Colonic mucosa (tissue), 4 donors: ENCODE results near the gene JPH2. TPM values are rescaled to one million over a fixed set of nuclear protein-coding genes. Genes with fewer than 3 reads are reported as not detected.

Experiments used
- DNase-seq: peaks from one replicate; pipeline ENCODE4 v3.0.0-alpha.2; 2020
- H3K27ac ChIP-seq: fragments of 200-600 bp; one replicate; pipeline ENCODE4 v1.8.0; 2021
- H3K27me3 ChIP-seq: fragments of 200-600 bp; one replicate; pipeline ENCODE4 v1.8.0; 2021
- H3K36me3 ChIP-seq: fragments of 200-600 bp; one replicate; pipeline ENCODE4 v1.8.0; 2021
- H3K4me1 ChIP-seq: fragments of 200-600 bp; one replicate; pipeline ENCODE4 v1.8.0; 2021; ENCODE audit warnings: mild to moderate bottlenecking
- H3K4me3 ChIP-seq: fragments of 200-600 bp; one replicate; pipeline ENCODE4 v1.8.0; 2021
- H3K9ac ChIP-seq, 2 donors: one replicate each; pipeline ENCODE4 v1.7.0; 2013; ENCODE audit warnings: control low read depth in 2 of 2, low read depth in 2 of 2, low read length in 2 of 2
- H3K9me3 ChIP-seq: fragments of 200-600 bp; one replicate; pipeline ENCODE4 v1.8.0; 2021
- intact Hi-C: fragments of 100-400 bp; cut with DNase I; formaldehyde crosslinking; loops from one replicate; pipeline ENCODE4 v1.14.1; 2022
- total RNA-seq, 2 donors: library from RNA; stranded (reverse); fragmentation: NEBNext Ultra II Directional in 1 of 2; extraction: Animal tissue kit (Norgen Biotek cat#: 25700) in 1 of 2; gene quantifications; one replicate each; pipeline ENCODE4 v1.2.1, GENCODE V29; 2021
- TF ChIP-seq, protein P1 (sequence below): fragments of 200-600 bp; IDR thresholded peaks from one replicate; pipeline ENCODE4 v1.8.0; 2022; ENCODE audit warnings: antibody characterized with exemption, mild to moderate bottlenecking
- donor health status: healthy.
- donor health status: DM: no; HTN: no; CAD: no.
- donor health status: DM: no; HTN: no; CAD: no.

JPH2 gene
- total RNA-seq, 2 donors from 2014 or later, result 1.3 to 13.8 TPM

DNA sequence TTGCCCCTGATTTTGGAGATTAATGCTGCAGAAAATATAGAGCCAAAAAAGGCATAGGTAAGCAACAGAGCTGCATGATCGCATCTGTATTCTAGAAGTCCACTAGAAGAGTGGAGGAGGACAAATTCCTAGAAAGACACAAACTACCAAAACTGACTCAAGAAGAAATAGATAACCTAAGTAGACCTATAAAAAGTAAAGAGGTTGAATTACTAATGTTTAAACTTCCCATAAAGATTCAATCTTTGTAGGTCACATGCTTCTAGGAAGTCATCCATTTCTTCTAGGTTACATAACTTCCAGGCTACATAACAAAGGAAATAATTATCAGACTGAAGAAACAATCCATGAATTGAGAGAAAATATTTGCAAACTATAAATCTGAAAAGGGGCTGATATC lies 84.4 kb downstream of the JPH2 start:
- Histone ChIP-seq H3K4me1 (no peaks in the 10 kb centered on the region), H3K27me3 (peaks cover 4% of the 10 kb centered on the region), H3K9ac (no peak overlapping the region), H3K27ac (no peak overlapping the region), H3K4me3 (no peak overlapping the region), H3K9me3 (no peaks in the 10 kb centered on the region), H3K36me3 (no peaks in the 10 kb centered on the region)
- no peak for DNase-seq
- intact Hi-C loops, result no loop called here
- TF ChIP-seq, protein P1, sequence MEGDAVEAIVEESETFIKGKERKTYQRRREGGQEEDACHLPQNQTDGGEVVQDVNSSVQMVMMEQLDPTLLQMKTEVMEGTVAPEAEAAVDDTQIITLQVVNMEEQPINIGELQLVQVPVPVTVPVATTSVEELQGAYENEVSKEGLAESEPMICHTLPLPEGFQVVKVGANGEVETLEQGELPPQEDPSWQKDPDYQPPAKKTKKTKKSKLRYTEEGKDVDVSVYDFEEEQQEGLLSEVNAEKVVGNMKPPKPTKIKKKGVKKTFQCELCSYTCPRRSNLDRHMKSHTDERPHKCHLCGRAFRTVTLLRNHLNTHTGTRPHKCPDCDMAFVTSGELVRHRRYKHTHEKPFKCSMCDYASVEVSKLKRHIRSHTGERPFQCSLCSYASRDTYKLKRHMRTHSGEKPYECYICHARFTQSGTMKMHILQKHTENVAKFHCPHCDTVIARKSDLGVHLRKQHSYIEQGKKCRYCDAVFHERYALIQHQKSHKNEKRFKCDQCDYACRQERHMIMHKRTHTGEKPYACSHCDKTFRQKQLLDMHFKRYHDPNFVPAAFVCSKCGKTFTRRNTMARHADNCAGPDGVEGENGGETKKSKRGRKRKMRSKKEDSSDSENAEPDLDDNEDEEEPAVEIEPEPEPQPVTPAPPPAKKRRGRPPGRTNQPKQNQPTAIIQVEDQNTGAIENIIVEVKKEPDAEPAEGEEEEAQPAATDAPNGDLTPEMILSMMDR, result no peak

DNA sequence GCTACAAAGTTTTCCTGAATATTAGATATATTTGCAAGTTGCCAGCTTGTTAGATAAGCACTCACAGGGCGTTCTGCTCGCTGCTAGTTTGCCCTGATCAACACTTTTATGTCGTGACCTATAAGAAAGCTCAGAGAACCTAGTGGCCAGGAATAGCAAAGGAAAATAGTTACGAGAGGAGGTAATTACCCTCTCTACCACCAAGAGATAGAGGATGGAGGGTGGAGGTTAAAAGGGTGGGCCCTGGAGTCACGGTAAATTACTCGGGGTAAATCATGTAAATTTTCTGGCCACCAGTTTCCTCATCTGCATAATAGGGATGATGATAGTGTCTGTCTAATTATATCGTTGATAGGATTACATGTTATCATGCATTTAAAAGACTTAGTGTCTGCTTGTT lies 87.2 kb downstream of the JPH2 start:
- no peak for DNase-seq
- peaks cover 4% of the 10 kb centered on the region for H3K27me3 ChIP-seq
- intact Hi-C loops, result loop anchor here (10.0 kb wide), 1 partner anchor 655 kb away; no protein-coding TSS in a partner anchor

DNA sequence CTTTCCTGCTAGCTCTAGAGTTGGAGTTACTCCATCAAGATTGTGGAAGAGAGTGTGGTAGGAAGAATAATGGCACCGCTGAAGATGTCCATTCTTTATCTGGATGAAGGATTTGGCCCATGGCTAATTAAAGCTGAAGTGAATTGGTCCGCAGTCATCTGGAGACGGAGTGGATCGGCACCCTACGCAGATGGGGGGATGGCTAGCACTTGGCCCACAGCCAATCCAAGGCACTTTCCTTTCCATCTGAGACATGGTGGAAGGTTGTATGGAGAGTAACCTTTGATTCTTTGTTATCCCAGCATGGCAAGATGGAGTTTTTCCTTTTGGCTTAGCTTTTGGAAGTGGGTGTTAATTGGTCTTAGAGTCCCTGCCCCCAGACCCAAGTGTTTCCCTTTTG lies 88.3 kb downstream of the JPH2 start:
- Histone ChIP-seq H3K4me3 (no peak overlapping the region), H3K27me3 (peaks cover 4% of the 10 kb centered on the region), H3K27ac (no peak overlapping the region), H3K9me3 (no peaks in the 10 kb centered on the region), H3K9ac (no peak overlapping the region), H3K4me1 (no peaks in the 10 kb centered on the region), H3K36me3 (no peaks in the 10 kb centered on the region)
- intact Hi-C loops, result loop anchor here (10.0 kb wide), 1 partner anchor 654 kb away; no protein-coding TSS in a partner anchor
- no peak for DNase-seq
- TF ChIP-seq, protein P1, result no peak

More for the DNA sequence above, 87.2 kb downstream of the JPH2 start:
- Histone ChIP-seq H3K9ac (no peak overlapping the region), H3K4me1 (no peaks in the 10 kb centered on the region), H3K9me3 (no peaks in the 10 kb centered on the region), H3K27ac (no peak overlapping the region), H3K4me3 (no peak overlapping the region), H3K36me3 (no peaks in the 10 kb centered on the region)
- TF ChIP-seq, protein P1, result no peak

DNA sequence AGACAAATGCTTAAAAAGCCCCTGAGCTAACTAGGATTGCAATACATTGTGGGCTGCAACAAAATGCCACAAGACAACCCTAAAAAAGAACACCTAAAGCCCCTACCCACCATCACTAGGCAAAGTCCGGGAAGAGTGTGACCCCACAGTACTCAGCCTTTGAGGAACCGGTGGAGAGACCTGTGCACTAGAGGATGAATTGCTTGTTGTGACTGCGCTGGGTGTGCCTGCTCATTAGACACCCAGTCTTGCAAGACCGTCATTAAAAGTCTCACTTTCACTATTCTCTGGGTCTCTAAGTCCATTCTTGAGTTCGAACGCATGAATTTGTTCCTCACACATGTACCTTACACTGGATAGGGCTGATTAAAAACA lies 88.7 kb downstream of the JPH2 start:
- no peak overlapping the region for H3K27ac ChIP-seq
- H3K4me1 ChIP-seq, result no peaks in the 10 kb centered on the region
- TF ChIP-seq, protein P1, result no peak
- peaks cover 4% of the 10 kb centered on the region for H3K27me3 ChIP-seq
- intact Hi-C loops, result loop anchor here (10.0 kb wide), 1 partner anchor 653 kb away; no protein-coding TSS in a partner anchor
- no peak overlapping the region for H3K4me3 ChIP-seq
- no peak for DNase-seq
- H3K36me3 ChIP-seq, result no peaks in the 10 kb centered on the region
- no peak overlapping the region for H3K9ac ChIP-seq
- no peaks in the 10 kb centered on the region for H3K9me3 ChIP-seq

DNA sequence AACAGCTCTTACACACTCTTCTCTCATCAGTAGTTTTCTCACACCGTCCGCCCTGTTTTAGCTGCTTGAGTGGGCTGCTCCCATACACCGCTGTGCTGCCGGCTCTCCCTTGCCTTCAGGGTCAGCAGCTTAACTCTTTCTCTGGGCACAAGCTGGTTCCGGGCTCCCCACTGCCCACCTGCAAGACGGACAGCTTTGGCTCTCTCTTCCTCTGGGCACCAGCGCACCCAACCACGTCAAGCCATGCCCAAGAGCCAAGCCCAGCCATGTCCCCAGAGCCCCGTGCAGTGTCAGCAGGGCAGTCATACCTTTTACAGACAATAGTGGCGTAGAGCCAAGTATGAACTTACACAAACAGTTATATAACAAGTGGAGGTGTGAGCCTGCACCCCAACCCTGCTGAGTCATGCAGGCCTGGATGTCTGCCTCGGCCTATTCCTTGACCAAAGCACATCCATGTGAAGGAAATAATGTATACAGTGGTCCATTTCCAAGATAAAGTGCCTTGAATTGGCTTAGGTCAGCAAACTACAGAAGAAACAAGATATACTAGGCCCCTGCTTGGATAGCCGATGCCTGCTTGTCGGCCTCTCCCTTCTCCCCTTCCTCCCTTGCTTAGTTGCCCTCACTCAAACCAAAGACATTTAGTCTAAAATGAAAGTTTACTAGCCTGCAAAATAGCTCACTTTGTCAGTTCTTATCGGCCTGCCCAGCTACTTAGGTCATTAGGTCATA lies 89.3 kb downstream of the JPH2 start:
- DNase-seq, result no peak
- peaks cover 4% of the 10 kb centered on the region for H3K27me3 ChIP-seq
- TF ChIP-seq, protein P1, result no peak
- no peaks in the 10 kb centered on the region for H3K4me1 ChIP-seq
- no peaks in the 10 kb centered on the region for H3K36me3 ChIP-seq
- no peak overlapping the region for H3K9ac ChIP-seq
- H3K27ac ChIP-seq, result no peak overlapping the region
- H3K9me3 ChIP-seq, result no peaks in the 10 kb centered on the region
- intact Hi-C loops, result loop anchor here (10.0 kb wide), 1 partner anchor 653 kb away; no protein-coding TSS in a partner anchor
- no peak overlapping the region for H3K4me3 ChIP-seq
